GM12891 (cell line): Measurements from ENCODE around the gene SEMA3G.

Experiments used
- PAX5 ChIP-seq: IDR thresholded peaks from 2 replicates; pipeline ENCODE4 v1.6.1; 2011; ENCODE audit warnings: low read length, moderate library complexity, mild to moderate bottlenecking; ENCODE audit not compliant: insufficient read depth, severe bottlenecking
- POLR2A ChIP-seq: IDR thresholded peaks from 2 replicates; pipeline ENCODE4 v1.6.1; 2011; ENCODE audit warnings: low read depth, low read length, control low read depth
- POLR2AphosphoS5 ChIP-seq: IDR thresholded peaks from 2 replicates; pipeline ENCODE4 v1.6.1; 2011; ENCODE audit warnings: low read depth, low read length, control low read depth
- TAF1 ChIP-seq: IDR thresholded peaks from 2 replicates; pipeline ENCODE4 v1.6.1; 2011; ENCODE audit warnings: low read depth, low read length, control low read depth

DNA sequence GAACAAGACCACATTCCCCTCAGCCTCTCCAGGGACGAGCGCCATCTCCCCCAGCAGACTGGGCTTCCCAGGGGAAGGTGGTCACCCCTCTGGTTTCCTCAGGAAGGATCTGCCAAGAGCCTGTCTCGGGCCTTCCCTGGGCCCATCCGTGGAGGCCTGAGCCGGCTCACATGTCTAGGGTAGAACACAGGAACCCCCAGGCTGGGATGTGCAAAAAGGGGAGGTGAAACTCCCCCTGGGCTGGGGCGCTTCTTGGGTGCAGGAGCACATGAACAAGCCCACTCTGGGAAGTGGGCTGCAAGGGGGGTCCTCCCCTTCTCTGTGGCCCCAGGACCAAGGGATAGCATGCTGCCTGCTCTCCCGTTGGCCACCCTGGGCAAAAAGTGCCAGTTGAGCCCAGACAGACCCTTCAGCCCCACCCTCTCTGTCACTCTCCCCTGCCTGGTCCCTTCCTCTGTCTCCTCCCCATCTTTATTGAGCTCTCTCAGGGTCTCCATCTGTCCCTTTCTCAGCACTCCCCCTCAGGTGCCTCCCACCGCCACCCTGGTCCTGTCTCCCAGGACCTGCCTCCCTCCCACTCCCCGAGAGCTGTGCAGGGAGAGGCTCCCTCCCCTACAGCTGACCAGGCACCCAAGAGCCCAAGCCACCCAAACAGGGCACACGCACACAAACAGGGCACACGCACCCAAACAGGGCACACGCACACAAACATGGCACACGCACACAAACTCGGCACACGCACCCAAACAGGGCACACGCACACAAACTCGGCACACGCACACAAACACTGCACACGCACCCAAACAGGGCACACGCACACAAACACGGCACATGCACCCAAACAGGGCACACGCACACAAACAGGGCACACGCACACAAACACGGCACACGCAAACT is 864 bp downstream of the SEMA3G start:
- TF ChIP-seq POLR2A (no peak), POLR2AphosphoS5 (no peak), TAF1 (no peak), PAX5 (no peak)
